Peyer's patch (tissue), 4 donors: Measurements from ENCODE around the gene RAB17.

Source experiments
- POLR2A ChIP-seq, 2 donors: fragments of 450-650 bp; IDR thresholded peaks; one replicate each; pipeline ENCODE4 v1.5.1; 2017; ENCODE audit warnings: antibody characterized with exemption in 2 of 2, mild to moderate bottlenecking in 2 of 2, moderate library complexity in 2 of 2
- TF ChIP-seq, protein P1 (sequence below), 6 experiments: fragments of 450-650 bp in 4 of 6; fragments of 200-600 bp in 2 of 6; sonication (generic) in 1 of 6; IDR thresholded peaks; one replicate each; pipeline ENCODE4 v1.5.1; 2017 to 2019; ENCODE audit warnings: antibody characterized with exemption in 6 of 6, mild to moderate bottlenecking in 3 of 6, moderate library complexity in 1 of 6

DNA sequence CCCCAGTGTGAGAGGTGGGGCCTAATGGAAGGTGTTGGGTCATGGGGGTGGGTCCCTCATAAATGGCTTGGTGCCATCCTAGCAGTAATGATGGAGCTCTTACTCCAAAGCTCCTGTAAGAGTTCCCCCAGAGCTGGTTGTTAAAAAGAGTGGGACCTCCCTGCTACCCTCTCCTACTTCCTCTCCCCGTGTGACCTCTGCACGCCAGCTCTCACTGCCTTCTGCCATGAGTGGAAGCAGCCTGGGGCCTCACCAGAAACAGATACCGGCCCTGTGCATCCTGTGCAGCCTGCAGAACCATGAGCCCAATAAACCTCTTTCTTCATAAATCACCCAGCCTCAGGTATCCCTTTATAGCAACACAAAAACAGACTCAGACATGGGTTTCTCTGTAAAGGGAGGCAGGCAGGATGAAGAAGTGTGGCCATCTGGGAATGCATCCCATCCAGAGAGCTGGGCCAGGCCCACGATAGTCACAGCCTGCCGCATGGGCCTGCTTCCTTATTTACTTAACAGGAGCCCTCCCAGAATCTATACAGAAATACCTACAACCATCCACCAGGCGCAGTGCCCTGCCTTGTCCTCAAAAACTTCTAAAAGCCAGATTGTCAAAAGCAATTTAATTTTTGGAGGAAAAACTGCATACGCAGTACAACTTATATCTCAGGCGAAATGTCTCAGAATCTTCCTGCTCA is 16.7 kb downstream of the RAB17 start:
- TF ChIP-seq POLR2A (IDR thresholded peaks at IDR 0.05) = no peak
- TF ChIP-seq, protein P1, sequence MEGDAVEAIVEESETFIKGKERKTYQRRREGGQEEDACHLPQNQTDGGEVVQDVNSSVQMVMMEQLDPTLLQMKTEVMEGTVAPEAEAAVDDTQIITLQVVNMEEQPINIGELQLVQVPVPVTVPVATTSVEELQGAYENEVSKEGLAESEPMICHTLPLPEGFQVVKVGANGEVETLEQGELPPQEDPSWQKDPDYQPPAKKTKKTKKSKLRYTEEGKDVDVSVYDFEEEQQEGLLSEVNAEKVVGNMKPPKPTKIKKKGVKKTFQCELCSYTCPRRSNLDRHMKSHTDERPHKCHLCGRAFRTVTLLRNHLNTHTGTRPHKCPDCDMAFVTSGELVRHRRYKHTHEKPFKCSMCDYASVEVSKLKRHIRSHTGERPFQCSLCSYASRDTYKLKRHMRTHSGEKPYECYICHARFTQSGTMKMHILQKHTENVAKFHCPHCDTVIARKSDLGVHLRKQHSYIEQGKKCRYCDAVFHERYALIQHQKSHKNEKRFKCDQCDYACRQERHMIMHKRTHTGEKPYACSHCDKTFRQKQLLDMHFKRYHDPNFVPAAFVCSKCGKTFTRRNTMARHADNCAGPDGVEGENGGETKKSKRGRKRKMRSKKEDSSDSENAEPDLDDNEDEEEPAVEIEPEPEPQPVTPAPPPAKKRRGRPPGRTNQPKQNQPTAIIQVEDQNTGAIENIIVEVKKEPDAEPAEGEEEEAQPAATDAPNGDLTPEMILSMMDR (IDR thresholded peaks at IDR 0.05) = no peak
